ENCODE data around the gene POGLUT2. TPM values are rescaled to one million over a fixed set of nuclear protein-coding genes. Genes with fewer than 3 reads are reported as not detected.

The POGLUT2 gene
- total and polyA plus RNA-seq, 2 donors (not counting 3 experiments of a cell fraction or from before 2014, with no cell fraction given): 17.9 to 22.5 TPM

DNA sequence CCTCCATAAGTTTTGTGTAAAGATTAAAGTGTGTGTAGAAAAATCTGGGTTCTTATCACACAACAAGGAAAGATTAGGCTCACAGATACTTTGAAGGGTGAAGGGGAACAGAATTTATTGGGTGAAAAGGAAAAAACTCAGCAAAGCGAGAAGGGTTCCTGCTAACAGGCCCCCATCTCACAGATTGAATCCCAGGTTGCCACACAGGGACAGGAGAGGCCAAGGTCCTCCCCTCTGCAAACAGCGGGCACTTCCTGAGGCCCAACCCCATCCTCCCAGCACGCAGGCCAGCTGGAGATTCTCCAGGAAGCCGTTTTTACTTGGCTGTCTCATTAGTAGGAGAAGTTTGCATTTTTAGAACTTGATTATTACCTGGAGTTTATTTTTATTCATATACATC lies 31.9 kb upstream of the POGLUT2 start:
- H3K4me2 ChIP-seq (ENCODE audit: insufficient read depth, low read length): no peak overlapping the region
- no peaks in the 10 kb centered on the region for H3K9me3 ChIP-seq (replicated peaks; ENCODE audit: control insufficient read depth, insufficient read depth, low read length)
- no peaks in the 10 kb centered on the region for H3K9me1 ChIP-seq (replicated peaks; ENCODE audit: control insufficient read depth, extremely low read depth, insufficient read depth, low read length)
- H3K4me1 ChIP-seq (ENCODE audit: control insufficient read depth, extremely low read depth, insufficient read depth, low read length): peaks cover 12% of the 10 kb centered on the region
- no peak for FAIRE-seq
- H3K36me3 ChIP-seq (ENCODE audit: control insufficient read depth in 2 of 2, extremely low read depth in 1 of 2, insufficient read depth in 2 of 2, low read length in 2 of 2): peaks cover 0 to 4% of the 10 kb centered on the region in 2 experiments
- H4K20me1 ChIP-seq (replicated peaks; ENCODE audit: control insufficient read depth, extremely low read depth, insufficient read depth, low read length): no peaks in the 10 kb centered on the region
- dilution Hi-C loops (cut with MboI; ENCODE audit: extremely low pct_ligation_motif_present, low sequenced_read_pairs) (no loop called here), intact Hi-C loops (cut with micrococcal nuclease) (no loop called here)
- ChIA-PET POLR2A (no interaction called here), CTCF (interaction anchor here (1.4 kb wide), 1 partner anchor 12 kb away, joined by 4 read pairs; no protein-coding TSS in a partner anchor)
- H2AFZ ChIP-seq (ENCODE audit: low read depth, low read length): no peak overlapping the region
- no peak for TF ChIP-seq FOS (IDR thresholded peaks at IDR 0.05; ENCODE audit: borderline replicate concordance, insufficient read depth, low read length)
- TF ChIP-seq, protein P1, sequence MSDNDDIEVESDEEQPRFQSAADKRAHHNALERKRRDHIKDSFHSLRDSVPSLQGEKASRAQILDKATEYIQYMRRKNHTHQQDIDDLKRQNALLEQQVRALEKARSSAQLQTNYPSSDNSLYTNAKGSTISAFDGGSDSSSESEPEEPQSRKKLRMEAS (IDR thresholded peaks at IDR 0.05; ENCODE audit: insufficient read depth, insufficient read length): no peak
- TF ChIP-seq POLR2AphosphoS5 (IDR thresholded peaks at IDR 0.05; ENCODE audit: insufficient read depth, low read depth, low read length): no peak
- no peak for TF ChIP-seq POLR2A (IDR thresholded peaks at IDR 0.05; ENCODE audit: low read depth, low read length)
- no peak for TF ChIP-seq JUN (IDR thresholded peaks at IDR 0.05; ENCODE audit: borderline replicate concordance, insufficient read depth, insufficient read length, low read depth)
- TF ChIP-seq GATA2 (IDR thresholded peaks at IDR 0.05; ENCODE audit: insufficient read depth, insufficient read length, low read depth, low read length): no peak
- no peak for TF ChIP-seq EZH2 (IDR thresholded peaks at IDR 0.05; ENCODE audit: borderline replicate concordance, low read depth, low read length, severe bottlenecking)
- TF ChIP-seq, protein P2, sequence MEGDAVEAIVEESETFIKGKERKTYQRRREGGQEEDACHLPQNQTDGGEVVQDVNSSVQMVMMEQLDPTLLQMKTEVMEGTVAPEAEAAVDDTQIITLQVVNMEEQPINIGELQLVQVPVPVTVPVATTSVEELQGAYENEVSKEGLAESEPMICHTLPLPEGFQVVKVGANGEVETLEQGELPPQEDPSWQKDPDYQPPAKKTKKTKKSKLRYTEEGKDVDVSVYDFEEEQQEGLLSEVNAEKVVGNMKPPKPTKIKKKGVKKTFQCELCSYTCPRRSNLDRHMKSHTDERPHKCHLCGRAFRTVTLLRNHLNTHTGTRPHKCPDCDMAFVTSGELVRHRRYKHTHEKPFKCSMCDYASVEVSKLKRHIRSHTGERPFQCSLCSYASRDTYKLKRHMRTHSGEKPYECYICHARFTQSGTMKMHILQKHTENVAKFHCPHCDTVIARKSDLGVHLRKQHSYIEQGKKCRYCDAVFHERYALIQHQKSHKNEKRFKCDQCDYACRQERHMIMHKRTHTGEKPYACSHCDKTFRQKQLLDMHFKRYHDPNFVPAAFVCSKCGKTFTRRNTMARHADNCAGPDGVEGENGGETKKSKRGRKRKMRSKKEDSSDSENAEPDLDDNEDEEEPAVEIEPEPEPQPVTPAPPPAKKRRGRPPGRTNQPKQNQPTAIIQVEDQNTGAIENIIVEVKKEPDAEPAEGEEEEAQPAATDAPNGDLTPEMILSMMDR (IDR thresholded peaks at IDR 0.05; ENCODE audit: extremely low read depth in 1 of 2, insufficient read depth in 1 of 2, low read depth in 1 of 2, low read length in 2 of 2): no peak
- TF ChIP-seq MYC (IDR thresholded peaks at IDR 0.05; ENCODE audit: low read depth, low read length): no peak
- no peaks in the 10 kb centered on the region for H3K27me3 ChIP-seq (ENCODE audit: control insufficient read depth in 2 of 2, insufficient read depth in 2 of 2, low read length in 2 of 2)
- BruUV-seq (replicated peaks): no TSS peak
- H3K79me2 ChIP-seq (ENCODE audit: control insufficient read depth, insufficient read depth, low read length): no peaks in the 10 kb centered on the region
- no peak overlapping the region for H3K9ac ChIP-seq (replicated peaks; ENCODE audit: extremely low read depth, insufficient read depth, low read length)
- DNase-seq (ENCODE audit: low read depth, low spot score): no peak
- no peak overlapping the region for H3K27ac ChIP-seq (ENCODE audit: insufficient read depth, low read depth, low read length)
- no peak overlapping the region for H3K4me3 ChIP-seq (replicated peaks in 1 of 3; ENCODE audit: insufficient read depth in 1 of 3, low read depth in 1 of 3, low read length in 3 of 3)
